GM06990 (cell line): ENCODE data around the gene WNT9A.
"Not testable (repeated sequence)": the region's sequence is repeated elsewhere in the genome, so short reads cannot be mapped to it uniquely, and the experiment has no call there.

Source experiments
- DNase-seq: peaks from one replicate; pipeline ENCODE4 v3.0.0-alpha.2; 2011; ENCODE audit not compliant: insufficient read length; ENCODE audit errors: extremely low read depth
- H3K27me3 ChIP-seq: replicated peaks from 2 replicates; pipeline ENCODE4 v1.6.0; 2011; ENCODE audit warnings: low read length; ENCODE audit not compliant: control insufficient read depth, insufficient read depth
- H3K36me3 ChIP-seq: 2 replicates; pipeline ENCODE4 v1.5.1; 2011; ENCODE audit warnings: low read length; ENCODE audit not compliant: control insufficient read depth, insufficient read depth
- H3K4me3 ChIP-seq: replicated peaks from 2 replicates; pipeline ENCODE4 v1.5.1; 2011; ENCODE audit warnings: low read depth, mild to moderate bottlenecking, control low read depth, low read length
- TF ChIP-seq, protein P1 (sequence below): IDR thresholded peaks from 2 replicates; pipeline ENCODE4 v1.5.1; 2011; ENCODE audit warnings: low read length, control low read depth, mild to moderate bottlenecking, inconsistent platforms; ENCODE audit not compliant: insufficient read depth, poor library complexity, severe bottlenecking

The WNT9A gene

DNA sequence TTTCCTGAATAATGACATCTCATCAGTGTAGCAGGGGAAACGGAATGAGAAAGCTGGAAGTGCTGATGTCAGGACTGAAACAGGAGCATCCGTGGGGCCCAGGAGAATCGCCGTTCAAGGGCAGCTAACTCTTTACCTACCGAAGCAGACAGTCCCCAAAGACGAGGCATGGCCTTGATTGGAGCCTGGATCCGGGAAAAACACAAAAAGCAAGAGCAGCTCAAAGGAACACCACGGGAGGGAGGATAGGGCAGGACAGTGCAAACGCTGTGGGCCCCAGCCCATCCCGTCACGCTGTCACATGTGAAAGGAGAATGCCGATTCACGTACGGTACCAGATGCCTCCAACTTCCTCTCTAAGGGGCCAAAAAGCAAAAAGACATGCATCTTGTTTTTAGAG lies 34.9 kb downstream of the WNT9A start:
- H3K4me3 ChIP-seq = no peak overlapping the region
- TF ChIP-seq, protein P1, sequence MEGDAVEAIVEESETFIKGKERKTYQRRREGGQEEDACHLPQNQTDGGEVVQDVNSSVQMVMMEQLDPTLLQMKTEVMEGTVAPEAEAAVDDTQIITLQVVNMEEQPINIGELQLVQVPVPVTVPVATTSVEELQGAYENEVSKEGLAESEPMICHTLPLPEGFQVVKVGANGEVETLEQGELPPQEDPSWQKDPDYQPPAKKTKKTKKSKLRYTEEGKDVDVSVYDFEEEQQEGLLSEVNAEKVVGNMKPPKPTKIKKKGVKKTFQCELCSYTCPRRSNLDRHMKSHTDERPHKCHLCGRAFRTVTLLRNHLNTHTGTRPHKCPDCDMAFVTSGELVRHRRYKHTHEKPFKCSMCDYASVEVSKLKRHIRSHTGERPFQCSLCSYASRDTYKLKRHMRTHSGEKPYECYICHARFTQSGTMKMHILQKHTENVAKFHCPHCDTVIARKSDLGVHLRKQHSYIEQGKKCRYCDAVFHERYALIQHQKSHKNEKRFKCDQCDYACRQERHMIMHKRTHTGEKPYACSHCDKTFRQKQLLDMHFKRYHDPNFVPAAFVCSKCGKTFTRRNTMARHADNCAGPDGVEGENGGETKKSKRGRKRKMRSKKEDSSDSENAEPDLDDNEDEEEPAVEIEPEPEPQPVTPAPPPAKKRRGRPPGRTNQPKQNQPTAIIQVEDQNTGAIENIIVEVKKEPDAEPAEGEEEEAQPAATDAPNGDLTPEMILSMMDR = no peak
- no peak for DNase-seq
- H3K27me3 ChIP-seq = no peaks in the 10 kb centered on the region; the same call in 1 of the 2 replicates
- H3K36me3 ChIP-seq = no peaks in the 10 kb centered on the region

- TF ChIP-seq, protein P1 = no peak
- Histone ChIP-seq H3K4me3 (no peak overlapping the region), H3K27me3 (no peaks in the 10 kb centered on the region; the same call in 1 of the 2 replicates), H3K36me3 (no peaks in the 10 kb centered on the region)
- DNase-seq = no peak
Observed at GRCh38 chr1:227911376-227911775, 36.4 kb downstream of the WNT9A start.

DNA sequence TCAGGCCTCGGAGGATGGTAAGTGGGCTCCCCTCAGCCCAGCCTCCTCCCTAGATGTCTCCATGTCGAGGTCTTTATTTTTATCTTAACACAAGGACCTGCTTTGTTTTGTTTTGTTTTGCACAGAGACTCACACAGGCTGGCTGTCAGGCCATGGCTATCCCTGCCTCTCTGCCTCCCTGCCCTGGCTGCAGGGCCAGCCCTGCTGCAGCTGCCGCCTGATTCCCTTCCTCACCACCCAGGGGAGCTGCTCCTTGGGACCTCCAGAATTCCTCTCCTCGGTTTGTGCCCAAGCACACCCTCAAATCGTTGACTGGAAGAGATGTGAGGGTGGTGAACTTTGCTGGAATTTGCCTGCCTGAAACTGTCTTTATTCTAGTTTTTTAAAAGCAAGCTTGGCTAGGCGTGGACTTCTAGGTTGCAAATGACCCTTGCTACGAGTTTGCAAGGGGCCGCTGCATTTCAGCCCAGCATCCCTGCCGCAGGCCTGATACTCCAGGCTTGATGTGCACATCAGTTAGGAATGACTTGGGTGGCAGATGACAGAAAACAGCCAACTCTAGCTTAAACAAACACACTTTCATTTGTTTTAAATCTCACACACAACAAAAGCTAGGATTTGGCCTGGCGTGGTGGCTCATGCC lies 37.1 kb downstream of the WNT9A start:
- H3K4me3 ChIP-seq = no peak overlapping the region
- DNase-seq = no peak
- TF ChIP-seq, protein P1 = no peak
- no peaks in the 10 kb centered on the region; the same call in 1 of the 2 replicates for H3K27me3 ChIP-seq
- H3K36me3 ChIP-seq = no peaks in the 10 kb centered on the region

DNA sequence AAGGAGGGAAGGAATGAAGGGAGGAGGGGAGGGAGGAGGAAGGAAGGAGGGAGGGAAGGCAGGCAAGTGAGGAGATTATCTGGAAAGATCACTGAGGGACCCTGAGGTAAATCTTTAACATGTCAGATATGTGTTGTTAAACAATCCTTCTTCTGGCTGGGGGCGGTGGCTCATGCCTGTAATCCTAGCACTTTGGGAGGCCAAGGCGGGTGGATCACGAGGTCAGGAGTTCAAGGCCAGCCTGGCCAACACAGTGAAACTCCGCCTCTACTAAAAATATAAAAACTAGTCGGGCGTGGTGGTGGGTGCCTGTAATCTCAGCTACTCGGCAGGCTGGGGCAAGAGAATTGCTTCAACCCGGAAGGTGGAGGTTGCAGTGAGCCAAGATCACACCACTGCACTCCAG lies 37.8 kb downstream of the WNT9A start:
- not testable (repeated sequence) for DNase-seq, H3K27me3 ChIP-seq, H3K36me3 ChIP-seq, H3K4me3 ChIP-seq

DNA sequence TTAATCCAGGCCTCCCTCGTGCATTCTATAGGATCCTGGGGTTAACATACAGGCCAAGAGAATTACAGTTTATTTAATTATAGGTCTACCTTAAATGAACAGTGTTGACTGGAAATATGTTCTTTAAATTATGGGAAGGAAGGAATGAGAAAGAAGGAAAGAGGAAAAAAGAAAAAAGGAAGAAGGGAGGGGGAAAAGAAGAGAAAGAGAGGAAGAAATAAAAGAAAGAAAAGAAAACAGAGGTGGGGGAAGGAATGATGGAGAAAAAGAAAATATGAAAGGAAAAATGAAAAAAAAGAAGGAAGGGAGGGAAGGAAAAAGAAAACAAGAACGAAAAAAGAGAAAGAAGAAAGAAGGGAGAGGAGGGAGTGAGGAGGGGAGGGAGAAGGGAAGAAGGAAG lies 38.5 kb downstream of the WNT9A start:
- TF ChIP-seq, protein P1 = no peak
- H3K36me3 ChIP-seq = no peaks in the 10 kb centered on the region
- no peak for DNase-seq
- H3K4me3 ChIP-seq = no peak overlapping the region
- no peaks in the 10 kb centered on the region; the same call in 1 of the 2 replicates for H3K27me3 ChIP-seq

GRCh38 chr1:227908359-227908758 lies 39.4 kb downstream of the WNT9A start:
- Histone ChIP-seq H3K36me3 (no peaks in the 10 kb centered on the region), H3K27me3 (no peaks in the 10 kb centered on the region; the same call in 1 of the 2 replicates), H3K4me3 (no peak overlapping the region)
- no peak for DNase-seq
- TF ChIP-seq, protein P1 = no peak
